ENCODE measurements around the gene ESPN.
"Not testable (repeated sequence)": the region's sequence is repeated elsewhere in the genome, so short reads cannot be mapped to it uniquely, and the experiment has no call there.

The ESPN gene

GRCh38 chr1:6450005-6450450, 25.5 kb downstream of the ESPN start:
- no peak for DNase-seq

- DNase-seq: not testable (repeated sequence)
These were observed 25.9 kb downstream of the ESPN start for GRCh38 chr1:6450486-6450885.

- DNase-seq: no peak
These were observed 26.4 kb downstream of the ESPN start for GRCh38 chr1:6450943-6451373.

- DNase-seq: not testable (repeated sequence)
These were observed 29.6 kb downstream of the ESPN start for GRCh38 chr1:6453895-6454855.

GRCh38 chr1:6454856-6455751, 30.5 kb downstream of the ESPN start:
- DNase-seq: no peak

- DNase-seq: not testable (repeated sequence)
These were observed 31.4 kb downstream of the ESPN start for GRCh38 chr1:6455752-6456520.

GRCh38 chr1:6456800-6457466, 32.4 kb downstream of the ESPN start:
- no peak for DNase-seq

GRCh38 chr1:6459850-6460265, 35.3 kb downstream of the ESPN start:
- no peak for DNase-seq

GRCh38 chr1:6460301-6461050, 35.9 kb downstream of the ESPN start:
- DNase-seq: no peak

GRCh38 chr1:6461051-6461530, 36.5 kb downstream of the ESPN start:
- DNase-seq: no peak

- DNase-seq: no peak
These were observed 37.2 kb downstream of the ESPN start for GRCh38 chr1:6461538-6462411.

GRCh38 chr1:6462412-6463119, 38.0 kb downstream of the ESPN start:
- DNase-seq: no peak

GRCh38 chr1:6463120-6463412, 38.5 kb downstream of the ESPN start:
- no peak for DNase-seq

GRCh38 chr1:6464514-6464836, 39.9 kb downstream of the ESPN start:
- DNase-seq: no peak

GRCh38 chr1:6464915-6465314, 40.3 kb downstream of the ESPN start:
- DNase-seq: no peak

GRCh38 chr1:6465461-6466005, 41.0 kb downstream of the ESPN start:
- no peak for DNase-seq

GRCh38 chr1:6466023-6466422, 41.4 kb downstream of the ESPN start, which contains the start of gene TNFRSF25:
Gene TNFRSF25, minus strand, starts transcription at chr1:6466173. Its CDS starts 66 bp downstream, at chr1:6466107.
- no peak for DNase-seq

GRCh38 chr1:6466751-6467150, 42.2 kb downstream of the ESPN start:
- DNase-seq: no peak

GRCh38 chr1:6467224-6467623, 42.6 kb downstream of the ESPN start:
- DNase-seq: no peak

Data from NCI-H1436 treated with DMSO at 0.1 percent for 48 hours (cell line).